G401 (cell line): ENCODE data around the gene PRMT5. TPM values are rescaled to one million over a fixed set of nuclear protein-coding genes. Genes with fewer than 3 reads are reported as not detected.

Source experiments
- DNase-seq: peaks from one replicate; pipeline ENCODE4 v3.0.0-alpha.2; 2015; ENCODE audit warnings: low spot score
- in situ Hi-C: cut with HindIII; loops from 2 replicates; pipeline ENCODE4 v1.10.0; 2016; ENCODE audit warnings: low sequenced_read_pairs, mixed read lengths
- total RNA-seq: library from RNA; depleted of rRNA; stranded (reverse); fragments of >200 nt; shearing (Covaris generic); gene quantifications from 2 replicates; pipeline ENCODE4 v1.2.3, GENCODE V29; 2014; rRNA removed

The PRMT5 gene
- total RNA-seq, 1 experiment from 2014 or later: 206 TPM

- in situ Hi-C loops: no loop called here
- peak; percentile 36 for DNase-seq
Measured at GRCh38 chr14:22883173-22883976, 45.8 kb downstream of the PRMT5 start, which contains the start of gene REM2. Gene REM2, plus strand, starts transcription at chr14:22883222. Its CDS starts 66 bp downstream, at chr14:22883288.

GRCh38 chr14:22882529-22883172 lies 46.5 kb downstream of the PRMT5 start:
- DNase-seq: peak; percentile 88
- in situ Hi-C loops: no loop called here

GRCh38 chr14:22882064-22882463 lies 47.1 kb downstream of the PRMT5 start:
- in situ Hi-C loops: no loop called here
- DNase-seq: no peak

GRCh38 chr14:22878271-22879246 lies 50.6 kb downstream of the PRMT5 start:
- no peak for DNase-seq
- in situ Hi-C loops: no loop called here

GRCh38 chr14:22877000-22877501 lies 52.1 kb downstream of the PRMT5 start:
- no peak for DNase-seq
- in situ Hi-C loops: no loop called here

GRCh38 chr14:22875748-22876319 lies 53.3 kb downstream of the PRMT5 start:
- in situ Hi-C loops: no loop called here
- DNase-seq: no peak

GRCh38 chr14:22875003-22875747 lies 54.0 kb downstream of the PRMT5 start:
- in situ Hi-C loops: no loop called here
- no peak for DNase-seq

GRCh38 chr14:22872833-22873520 lies 56.2 kb downstream of the PRMT5 start:
- no peak for DNase-seq
- in situ Hi-C loops: no loop called here

- in situ Hi-C loops: no loop called here
Measured at GRCh38 chr14:22872033-22872832, 56.9 kb downstream of the PRMT5 start.

GRCh38 chr14:22871224-22872032 lies 57.7 kb downstream of the PRMT5 start, which contains the start of gene LRP10:
Gene LRP10, plus strand, starts transcription at chr14:22871740. Its CDS starts 564 bp downstream, at chr14:22872304.
- in situ Hi-C loops: no loop called here
- peak; percentile 71 for DNase-seq

More at GRCh38 chr14:22872033-22872832, 56.9 kb downstream of the PRMT5 start:
- peak; percentile 68 for DNase-seq

- in situ Hi-C loops: no loop called here
- DNase-seq: no peak
Measured at GRCh38 chr14:22870811-22871223, 58.4 kb downstream of the PRMT5 start.

Other genes with a start within 250 kb of the PRMT5 start
- gene OXA1L, start 162.7 kb downstream of the PRMT5 start, total RNA-seq: 187 and 240 TPM in 2 replicates
- gene SLC7A7, start 113.9 kb downstream of the PRMT5 start, total RNA-seq: 27.3 and 28.1 TPM in 2 replicates
- 77.9 and 133 TPM in 2 replicates for gene MRPL52, start 99.5 kb downstream of the PRMT5 start, total RNA-seq
- 294 and 298 TPM in 2 replicates for gene MMP14, start 92.8 kb downstream of the PRMT5 start, total RNA-seq
- 37.1 and 41.5 TPM in 2 replicates for gene LRP10, start 57.6 kb downstream of the PRMT5 start, total RNA-seq
- not detected in 2 replicates for gene REM2, start 46.2 kb downstream of the PRMT5 start, total RNA-seq
- gene RBM23, start 10.2 kb downstream of the PRMT5 start, total RNA-seq: 62.2 and 78.0 TPM in 2 replicates
- 102 and 131 TPM in 2 replicates for gene HAUS4, start 27.7 kb upstream of the PRMT5 start, total RNA-seq
- gene AJUBA, start 53.2 kb upstream of the PRMT5 start, total RNA-seq: 16.4 and 17.0 TPM in 2 replicates
- 8.7 and 15.1 TPM in 2 replicates for gene C14orf93, start 80.8 kb upstream of the PRMT5 start, total RNA-seq
- 447 and 480 TPM in 2 replicates for gene PSMB5, start 105.5 kb upstream of the PRMT5 start, total RNA-seq
- gene PSMB11, start 112.8 kb upstream of the PRMT5 start, total RNA-seq: not detected in 2 replicates
- 8.7 and 10.9 TPM in 2 replicates for gene CDH24, start 128.1 kb upstream of the PRMT5 start, total RNA-seq
- 80.3 and 95.3 TPM in 2 replicates for gene ACIN1, start 165.8 kb upstream of the PRMT5 start, total RNA-seq
- gene C14orf119, start 166.1 kb upstream of the PRMT5 start, total RNA-seq: 53.7 and 55.2 TPM in 2 replicates
- gene CIROP, start 175.6 kb upstream of the PRMT5 start, total RNA-seq: not detected in 2 replicates
- not detected in 2 replicates for gene CEBPE, start 189.9 kb upstream of the PRMT5 start, total RNA-seq